ENCODE data around the gene MDFIC. TPM values are rescaled to one million over a fixed set of nuclear protein-coding genes. Genes with fewer than 3 reads are reported as not detected.

Gene MDFIC
- total RNA-seq, 1 experiment from 2014 or later, result 7.3 TPM

DNA sequence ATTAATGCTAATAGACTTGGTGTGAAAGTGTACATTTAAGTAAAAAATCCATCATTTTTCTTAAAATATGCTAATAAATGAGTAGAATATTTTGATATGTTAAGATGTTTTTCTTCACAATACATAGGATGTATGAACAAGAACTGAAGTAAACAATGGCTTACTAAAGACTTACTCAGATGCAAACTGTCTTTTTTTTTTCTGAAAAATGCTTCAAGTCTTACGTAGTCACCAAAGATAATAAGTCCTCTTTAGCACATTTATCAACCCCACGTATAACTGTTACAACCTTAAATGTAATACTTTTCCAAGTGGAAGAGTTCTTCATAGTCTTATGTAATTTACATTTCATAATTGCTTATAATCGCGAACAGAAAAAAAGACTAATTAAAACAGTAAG, 54.8 kb downstream of the MDFIC start:
- no peaks in the 10 kb centered on the region for H3K27me3 ChIP-seq (ENCODE audit: control insufficient read depth, insufficient read depth, low read length)
- in situ Hi-C loops (cut with HindIII; ENCODE audit: low pct_unique_long_range_greater_than_20kb, low sequenced_read_pairs), result no loop called here
- no TSS peak for BruUV-seq (replicated peaks)
- ChIA-PET CTCF (no interaction called here), POLR2A (no interaction called here)
- TF ChIP-seq, protein P1, sequence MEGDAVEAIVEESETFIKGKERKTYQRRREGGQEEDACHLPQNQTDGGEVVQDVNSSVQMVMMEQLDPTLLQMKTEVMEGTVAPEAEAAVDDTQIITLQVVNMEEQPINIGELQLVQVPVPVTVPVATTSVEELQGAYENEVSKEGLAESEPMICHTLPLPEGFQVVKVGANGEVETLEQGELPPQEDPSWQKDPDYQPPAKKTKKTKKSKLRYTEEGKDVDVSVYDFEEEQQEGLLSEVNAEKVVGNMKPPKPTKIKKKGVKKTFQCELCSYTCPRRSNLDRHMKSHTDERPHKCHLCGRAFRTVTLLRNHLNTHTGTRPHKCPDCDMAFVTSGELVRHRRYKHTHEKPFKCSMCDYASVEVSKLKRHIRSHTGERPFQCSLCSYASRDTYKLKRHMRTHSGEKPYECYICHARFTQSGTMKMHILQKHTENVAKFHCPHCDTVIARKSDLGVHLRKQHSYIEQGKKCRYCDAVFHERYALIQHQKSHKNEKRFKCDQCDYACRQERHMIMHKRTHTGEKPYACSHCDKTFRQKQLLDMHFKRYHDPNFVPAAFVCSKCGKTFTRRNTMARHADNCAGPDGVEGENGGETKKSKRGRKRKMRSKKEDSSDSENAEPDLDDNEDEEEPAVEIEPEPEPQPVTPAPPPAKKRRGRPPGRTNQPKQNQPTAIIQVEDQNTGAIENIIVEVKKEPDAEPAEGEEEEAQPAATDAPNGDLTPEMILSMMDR (IDR thresholded peaks at IDR 0.05), result no peak
- TF ChIP-seq TCF7L2 (IDR thresholded peaks at IDR 0.05; ENCODE audit: low read depth, low read length), result no peak
- TF ChIP-seq POLR2AphosphoS5 (IDR thresholded peaks at IDR 0.05; ENCODE audit: low read depth, low read length), result no peak
- no peak for TF ChIP-seq SIN3A (IDR thresholded peaks at IDR 0.05; ENCODE audit: borderline replicate concordance, insufficient read depth, low read depth, low read length)
- TF ChIP-seq, protein P2, sequence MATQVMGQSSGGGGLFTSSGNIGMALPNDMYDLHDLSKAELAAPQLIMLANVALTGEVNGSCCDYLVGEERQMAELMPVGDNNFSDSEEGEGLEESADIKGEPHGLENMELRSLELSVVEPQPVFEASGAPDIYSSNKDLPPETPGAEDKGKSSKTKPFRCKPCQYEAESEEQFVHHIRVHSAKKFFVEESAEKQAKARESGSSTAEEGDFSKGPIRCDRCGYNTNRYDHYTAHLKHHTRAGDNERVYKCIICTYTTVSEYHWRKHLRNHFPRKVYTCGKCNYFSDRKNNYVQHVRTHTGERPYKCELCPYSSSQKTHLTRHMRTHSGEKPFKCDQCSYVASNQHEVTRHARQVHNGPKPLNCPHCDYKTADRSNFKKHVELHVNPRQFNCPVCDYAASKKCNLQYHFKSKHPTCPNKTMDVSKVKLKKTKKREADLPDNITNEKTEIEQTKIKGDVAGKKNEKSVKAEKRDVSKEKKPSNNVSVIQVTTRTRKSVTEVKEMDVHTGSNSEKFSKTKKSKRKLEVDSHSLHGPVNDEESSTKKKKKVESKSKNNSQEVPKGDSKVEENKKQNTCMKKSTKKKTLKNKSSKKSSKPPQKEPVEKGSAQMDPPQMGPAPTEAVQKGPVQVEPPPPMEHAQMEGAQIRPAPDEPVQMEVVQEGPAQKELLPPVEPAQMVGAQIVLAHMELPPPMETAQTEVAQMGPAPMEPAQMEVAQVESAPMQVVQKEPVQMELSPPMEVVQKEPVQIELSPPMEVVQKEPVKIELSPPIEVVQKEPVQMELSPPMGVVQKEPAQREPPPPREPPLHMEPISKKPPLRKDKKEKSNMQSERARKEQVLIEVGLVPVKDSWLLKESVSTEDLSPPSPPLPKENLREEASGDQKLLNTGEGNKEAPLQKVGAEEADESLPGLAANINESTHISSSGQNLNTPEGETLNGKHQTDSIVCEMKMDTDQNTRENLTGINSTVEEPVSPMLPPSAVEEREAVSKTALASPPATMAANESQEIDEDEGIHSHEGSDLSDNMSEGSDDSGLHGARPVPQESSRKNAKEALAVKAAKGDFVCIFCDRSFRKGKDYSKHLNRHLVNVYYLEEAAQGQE (IDR thresholded peaks at IDR 0.05; ENCODE audit: insufficient read depth in 1 of 2, low read depth in 2 of 2, low read length in 1 of 2), result no peak
- H3K36me3 ChIP-seq (ENCODE audit: control insufficient read depth, insufficient read depth, low read length), result no peaks in the 10 kb centered on the region; the same call in 1 of the 2 replicates
- H3K27ac ChIP-seq (ENCODE audit: low read length), result no peak overlapping the region
- no peaks in the 10 kb centered on the region for H3K9me3 ChIP-seq (ENCODE audit: control insufficient read depth, insufficient read depth, low read depth, low read length)
- no peak overlapping the region for H3K4me3 ChIP-seq (ENCODE audit: low read depth in 2 of 2, low read length in 2 of 2)
- intact Hi-C loops (cut with micrococcal nuclease; ENCODE audit: unreplicated experiment), result no loop called here
- no peak for ATAC-seq
- H3K4me1 ChIP-seq (ENCODE audit: control insufficient read depth, insufficient read depth, low read length), result no peaks in the 10 kb centered on the region
- DNase-seq (ENCODE audit: low read depth, low spot score), result no peak

DNA sequence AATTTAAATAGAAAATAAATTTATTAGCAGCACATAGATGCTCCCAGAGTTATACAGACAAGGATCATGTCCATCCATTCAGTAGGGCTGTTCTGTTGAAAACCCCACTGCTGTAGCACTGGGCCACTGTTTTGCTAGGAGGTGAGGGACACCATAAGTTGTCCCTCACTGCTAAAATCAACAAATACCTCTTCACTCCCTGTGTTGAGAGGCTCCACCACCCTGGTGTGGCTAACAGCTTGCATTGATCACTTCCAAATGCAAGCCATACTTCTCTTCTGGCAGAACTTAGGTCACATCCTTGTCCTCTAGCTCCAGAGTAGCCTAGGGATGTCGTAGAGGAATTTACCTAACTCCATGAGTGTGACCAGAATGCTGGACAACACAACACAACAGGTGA, 55.4 kb downstream of the MDFIC start:
- TF ChIP-seq SIN3A (IDR thresholded peaks at IDR 0.05; ENCODE audit: borderline replicate concordance, insufficient read depth, low read depth, low read length), result no peak
- TF ChIP-seq POLR2AphosphoS5 (IDR thresholded peaks at IDR 0.05; ENCODE audit: low read depth, low read length), result no peak
- TF ChIP-seq, protein P1 (IDR thresholded peaks at IDR 0.05), result no peak
- no peak for TF ChIP-seq TCF7L2 (IDR thresholded peaks at IDR 0.05; ENCODE audit: low read depth, low read length)
- TF ChIP-seq, protein P2 (IDR thresholded peaks at IDR 0.05; ENCODE audit: insufficient read depth in 1 of 2, low read depth in 2 of 2, low read length in 1 of 2), result no peak
- DNase-seq (ENCODE audit: low read depth, low spot score), result no peak
- Histone ChIP-seq H3K27me3 (ENCODE audit: control insufficient read depth, insufficient read depth, low read length) (no peaks in the 10 kb centered on the region), H3K9me3 (ENCODE audit: control insufficient read depth, insufficient read depth, low read depth, low read length) (no peaks in the 10 kb centered on the region), H3K4me3 (ENCODE audit: low read depth in 2 of 2, low read length in 2 of 2) (no peak overlapping the region), H3K36me3 (ENCODE audit: control insufficient read depth, insufficient read depth, low read length) (no peaks in the 10 kb centered on the region; the same call in 1 of the 2 replicates), H3K27ac (ENCODE audit: low read length) (no peak overlapping the region), H3K4me1 (ENCODE audit: control insufficient read depth, insufficient read depth, low read length) (no peaks in the 10 kb centered on the region)
- POLR2A ChIA-PET, result no interaction called here
- intact Hi-C loops (cut with micrococcal nuclease; ENCODE audit: unreplicated experiment) (no loop called here), in situ Hi-C loops (cut with HindIII; ENCODE audit: low pct_unique_long_range_greater_than_20kb, low sequenced_read_pairs) (no loop called here)
- no peak for ATAC-seq
- no TSS peak for BruUV-seq (replicated peaks)
- CTCF ChIA-PET, result no interaction called here
